RKO (cell line): ENCODE measurements around the gene PPP1R9B.

Source experiments
- DNase-seq: peaks from one replicate; pipeline ENCODE4 v3.0.0-alpha.2; 2016; ENCODE audit warnings: low spot score

PPP1R9B gene

GRCh38 chr17:50123649-50124349 lies 26.7 kb downstream of the PPP1R9B start:
- no peak for DNase-seq

- no peak for DNase-seq
Observed at GRCh38 chr17:50122945-50123344, 27.5 kb downstream of the PPP1R9B start.

- DNase-seq, result no peak
Observed at GRCh38 chr17:50120475-50121253, 29.8 kb downstream of the PPP1R9B start.

- no peak for DNase-seq
Observed at GRCh38 chr17:50118828-50119218, 31.7 kb downstream of the PPP1R9B start.

- DNase-seq, result no peak
Observed at GRCh38 chr17:50118076-50118827, 32.2 kb downstream of the PPP1R9B start.

GRCh38 chr17:50117202-50118051 lies 33.0 kb downstream of the PPP1R9B start:
- no peak for DNase-seq

GRCh38 chr17:50115756-50116155 lies 34.7 kb downstream of the PPP1R9B start:
- no peak for DNase-seq

GRCh38 chr17:50114849-50115357 lies 35.6 kb downstream of the PPP1R9B start:
- peak; percentile 54 for DNase-seq

GRCh38 chr17:50114401-50114800 lies 36.1 kb downstream of the PPP1R9B start:
- no peak for DNase-seq

- no peak for DNase-seq
Observed at GRCh38 chr17:50113624-50114320, 36.7 kb downstream of the PPP1R9B start.

- no peak for DNase-seq
Observed at GRCh38 chr17:50112694-50113093, 37.8 kb downstream of the PPP1R9B start.

GRCh38 chr17:50111673-50112655 lies 38.5 kb downstream of the PPP1R9B start:
- DNase-seq, result no peak

GRCh38 chr17:50110591-50111349 lies 39.7 kb downstream of the PPP1R9B start:
- no peak for DNase-seq

GRCh38 chr17:50109785-50110184 lies 40.7 kb downstream of the PPP1R9B start:
- no peak for DNase-seq

- no peak for DNase-seq
Observed at GRCh38 chr17:50109207-50109606, 41.3 kb downstream of the PPP1R9B start.

- DNase-seq, result no peak
Observed at GRCh38 chr17:50108556-50108955, 41.9 kb downstream of the PPP1R9B start.

- no peak for DNase-seq
Observed at GRCh38 chr17:50107790-50108414, 42.6 kb downstream of the PPP1R9B start.

- DNase-seq, result no peak
Observed at GRCh38 chr17:50106393-50107131, 43.9 kb downstream of the PPP1R9B start.
